ENCODE data around the gene NSUN4. TPM values are rescaled to one million over a fixed set of nuclear protein-coding genes. Genes with fewer than 3 reads are reported as not detected.

Gene NSUN4
- total and polyA plus RNA-seq, 2 of the 13 experiments (the other 11 are each of a cell fraction or from before 2014, with no cell fraction given), result 21.5 to 23.5 TPM

GRCh38 chr1:46406881-46407608 lies 66.4 kb downstream of the NSUN4 start:
- intact Hi-C loops (cut with micrococcal nuclease; ENCODE audit: unreplicated experiment), result no loop called here

More at GRCh38 chr1:46406881-46407608, 66.4 kb downstream of the NSUN4 start:
- Histone ChIP-seq H3K36me3 (replicated peaks in 1 of 2; ENCODE audit: control insufficient read depth in 1 of 2, insufficient read depth in 2 of 2, low read length in 2 of 2) (peaks cover 0 to 1% of the 10 kb centered on the region in 2 experiments; a peak in 1 of 5 replicates), H4K20me1 (ENCODE audit: insufficient read depth, low read length) (no peaks in the 10 kb centered on the region), H3K4me3 (replicated peaks in 1 of 3; ENCODE audit: insufficient read depth in 1 of 3, low read depth in 2 of 3, low read length in 3 of 3) (no peak overlapping the region), H3K4me1 (ENCODE audit: insufficient read depth, low read length) (peaks cover 4% of the 10 kb centered on the region), H2AFZ (ENCODE audit: low read length) (no peak overlapping the region), H3K79me2 (ENCODE audit: insufficient read depth, low read length) (no peaks in the 10 kb centered on the region), H3K27me3 (ENCODE audit: control insufficient read depth in 1 of 2, insufficient read depth in 2 of 2, low read length in 2 of 2) (no peaks in the 10 kb centered on the region), H3K9me3 (ENCODE audit: low read length) (no peaks in the 10 kb centered on the region), H3K4me2 (ENCODE audit: low read depth, low read length) (no peak overlapping the region), H3K27ac (ENCODE audit: extremely low read length, insufficient read depth, low read length) (no peak overlapping the region), H3K9ac (ENCODE audit: insufficient read depth, low read depth, low read length) (no peak overlapping the region)
- WGBS (ENCODE audit: low lambda C conversion rate), result 95% methylated on average over 8 of the region's 13 CpGs
- ATAC-seq, result no peak
- in situ Hi-C loops (cut with HindIII; ENCODE audit: extremely low pct_ligation_motif_present, low pct_unique_long_range_greater_than_20kb), result no loop called here
- no peak for FAIRE-seq
- no TSS peak for BruUV-seq (replicated peaks)
- POLR2A ChIA-PET, result no interaction called here
- CTCF ChIA-PET (ENCODE audit: low intra/inter-chr PET ratio, low total read pairs), result interaction anchor here (1.1 kb wide), 1 partner anchor 120 kb away, joined by 3 read pairs; no protein-coding TSS in a partner anchor
- DNase-seq (ENCODE audit: low spot score), result no peak
- TF ChIP-seq KLF15 (CRISPR knock-in tag; IDR thresholded peaks at IDR 0.05; ENCODE audit: borderline replicate concordance) (no peak), NFKBIZ (CRISPR knock-in tag; IDR thresholded peaks at IDR 0.05) (no peak), ZFP90 (CRISPR knock-in tag; IDR thresholded peaks at IDR 0.05; ENCODE audit: borderline replicate concordance) (no peak), ZNF441 (CRISPR knock-in tag; IDR thresholded peaks at IDR 0.05; ENCODE audit: borderline replicate concordance) (no peak), SIX4 (CRISPR knock-in tag; IDR thresholded peaks at IDR 0.05) (no peak), NCOR1 (IDR thresholded peaks at IDR 0.05; ENCODE audit: borderline replicate concordance, low read length) (no peak), ZNF512 (CRISPR knock-in tag; IDR thresholded peaks at IDR 0.05) (no peak), PRMT3 (CRISPR knock-in tag; IDR thresholded peaks at IDR 0.05; ENCODE audit: borderline replicate concordance, low read depth) (no peak), ZSCAN20 (CRISPR knock-in tag; IDR thresholded peaks at IDR 0.05; ENCODE audit: borderline replicate concordance) (no peak)

Measured in HepG2 (cell line).